ENCODE results near the gene UBR1.

GRCh38 chr15:43135351-43135750, 29.5 kb upstream of the UBR1 start:
- TF ChIP-seq CTCF (IDR thresholded peaks at IDR 0.05; ENCODE audit: low read length) (no peak), EZH2 (IDR thresholded peaks at IDR 0.05; ENCODE audit: borderline replicate concordance, low read length) (no peak)
